Sciatic nerve (tissue), 2 donors: ENCODE results near the gene HDAC6. TPM values are rescaled to one million over a fixed set of nuclear protein-coding genes. Genes with fewer than 3 reads are reported as not detected.

Source experiments
- ATAC-seq: fragments of 200-7000 bp; cut with Tn5 transposase; one replicate; pipeline ENCODE4 v1.9.1; 2020; ENCODE audit warnings: mild to moderate bottlenecking, moderate library complexity
- DNase-seq: peaks from one replicate; pipeline ENCODE4 v3.0.0-alpha.2; 2020; ENCODE audit warnings: low spot score
- intact Hi-C: fragments of 100-400 bp; cut with DNase I; formaldehyde crosslinking; loops from one replicate; pipeline ENCODE4 v1.14.2; 2022
- total RNA-seq: library from RNA; stranded (reverse); fragmentation: NEBNext Ultra II Directional; extraction: Animal tissue kit (Norgen Biotek cat#: 25700); gene quantifications from one replicate; pipeline ENCODE4 v1.2.1, GENCODE V29; 2021
- donor health status: DM: no; HTN: no; CAD: no.
- donor health status: DM: no; HTN: no; CAD: no.

The HDAC6 gene
- total RNA-seq, 1 donor from 2014 or later: 106 TPM

- intact Hi-C loops: no loop called here
- ATAC-seq (no peak), DNase-seq (no peak)
Observed at GRCh38 chrX:48787505-48788443, 14.1 kb upstream of the HDAC6 start.

DNA sequence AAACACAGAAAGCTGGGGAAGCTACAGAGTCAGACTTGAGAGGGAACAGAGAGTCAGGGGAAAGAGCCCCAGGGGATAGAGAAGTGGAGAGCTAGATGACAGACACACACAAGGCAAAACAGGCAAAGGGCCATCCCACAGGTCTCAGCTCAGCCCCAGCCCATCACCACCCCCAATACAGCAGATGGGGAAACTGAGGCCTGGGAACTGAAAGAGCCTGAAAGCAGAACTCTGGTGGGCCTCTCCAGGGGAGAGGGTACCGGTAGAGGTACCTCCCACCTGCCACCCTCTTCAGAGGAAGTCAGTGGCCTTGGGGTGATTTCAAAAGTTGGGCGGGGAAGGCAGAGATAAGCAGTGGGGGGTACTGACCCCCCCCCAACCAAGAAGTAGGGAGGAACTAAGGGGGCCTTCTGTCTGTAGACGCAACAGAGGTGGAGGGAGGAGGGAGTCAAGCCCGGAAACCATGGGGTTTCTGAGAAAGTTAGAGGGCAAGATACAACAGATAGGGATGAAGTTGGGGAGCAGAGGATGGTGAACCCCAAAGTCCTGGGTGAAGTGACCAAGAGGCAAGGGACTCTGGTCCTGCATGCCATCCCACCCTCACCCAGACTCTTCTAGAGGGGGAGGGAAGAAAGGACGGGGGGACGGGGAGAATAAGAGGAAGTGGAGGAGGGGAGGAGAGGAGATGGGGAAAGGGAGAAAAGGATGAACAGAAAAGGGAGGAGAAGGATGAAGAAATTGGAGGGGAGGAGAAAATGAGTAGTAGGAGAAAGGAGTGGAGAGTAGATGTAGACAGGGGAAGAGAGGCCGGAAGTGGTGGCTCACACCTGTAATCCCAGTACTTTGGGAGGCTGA is 12.3 kb upstream of the HDAC6 start:
- intact Hi-C loops: no loop called here
- ATAC-seq: no peak
- DNase-seq: no peak

DNA sequence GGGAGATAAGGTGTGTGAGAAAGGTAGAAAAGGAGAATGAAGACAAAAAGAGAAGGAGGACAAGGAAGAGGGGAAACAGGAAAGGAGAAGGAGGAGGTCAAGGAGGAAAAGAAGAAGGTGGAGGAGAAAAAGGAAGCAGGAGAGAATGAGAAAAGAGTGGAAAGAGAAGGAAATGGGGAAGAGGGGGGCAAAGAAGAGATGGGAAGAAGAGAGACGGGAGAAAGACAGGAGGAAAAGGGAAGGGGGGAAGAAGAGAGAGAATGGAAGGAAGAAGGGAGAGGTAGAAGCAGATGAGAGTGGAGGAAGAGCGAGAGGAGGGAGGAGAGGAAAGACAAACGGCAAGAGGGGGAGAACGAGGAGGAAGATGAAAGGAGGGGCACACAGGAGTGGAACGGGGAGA is 11.4 kb upstream of the HDAC6 start:
- intact Hi-C loops: no loop called here
- ATAC-seq: no peak
- DNase-seq: no peak

- ATAC-seq: no peak
- DNase-seq: no peak
- intact Hi-C loops: no loop called here
Observed at GRCh38 chrX:48791063-48791820, 10.6 kb upstream of the HDAC6 start.

DNA sequence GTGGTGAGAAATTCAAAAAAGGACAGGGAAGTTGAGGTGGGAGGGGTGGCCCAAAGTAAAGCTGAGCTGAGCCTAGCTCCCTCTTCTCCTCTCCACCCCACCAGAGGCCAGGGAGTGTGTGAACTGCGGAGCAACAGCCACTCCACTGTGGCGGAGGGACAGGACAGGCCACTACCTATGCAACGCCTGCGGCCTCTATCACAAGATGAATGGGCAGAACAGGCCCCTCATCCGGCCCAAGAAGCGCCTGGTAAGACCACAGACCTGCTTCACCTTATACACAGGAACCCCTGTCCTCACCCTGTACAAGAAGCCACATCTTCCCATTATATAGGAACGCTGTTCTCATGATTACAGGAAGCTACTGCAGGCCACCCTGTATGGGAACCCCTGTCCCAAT is 9.6 kb upstream of the HDAC6 start:
- DNase-seq (no peak), ATAC-seq (no peak)
- intact Hi-C loops: no loop called here

DNA sequence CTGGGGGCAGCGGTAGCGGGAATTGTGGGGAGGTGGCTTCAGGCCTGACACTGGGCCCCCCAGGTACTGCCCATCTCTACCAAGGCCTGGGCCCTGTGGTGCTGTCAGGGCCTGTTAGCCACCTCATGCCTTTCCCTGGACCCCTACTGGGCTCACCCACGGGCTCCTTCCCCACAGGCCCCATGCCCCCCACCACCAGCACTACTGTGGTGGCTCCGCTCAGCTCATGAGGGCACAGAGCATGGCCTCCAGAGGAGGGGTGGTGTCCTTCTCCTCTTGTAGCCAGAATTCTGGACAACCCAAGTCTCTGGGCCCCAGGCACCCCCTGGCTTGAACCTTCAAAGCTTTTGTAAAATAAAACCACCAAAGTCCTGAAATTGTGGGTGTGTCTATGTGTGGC is 7.9 kb upstream of the HDAC6 start:
- intact Hi-C loops: no loop called here
- ATAC-seq: no peak
- DNase-seq: no peak

GRCh38 chrX:48794340-48794910 is 7.4 kb upstream of the HDAC6 start:
- intact Hi-C loops: no loop called here
- ATAC-seq: no peak
- DNase-seq: no peak

GRCh38 chrX:48794911-48795515 is 6.9 kb upstream of the HDAC6 start:
- intact Hi-C loops: no loop called here
- DNase-seq: no peak
- no peak for ATAC-seq

DNA sequence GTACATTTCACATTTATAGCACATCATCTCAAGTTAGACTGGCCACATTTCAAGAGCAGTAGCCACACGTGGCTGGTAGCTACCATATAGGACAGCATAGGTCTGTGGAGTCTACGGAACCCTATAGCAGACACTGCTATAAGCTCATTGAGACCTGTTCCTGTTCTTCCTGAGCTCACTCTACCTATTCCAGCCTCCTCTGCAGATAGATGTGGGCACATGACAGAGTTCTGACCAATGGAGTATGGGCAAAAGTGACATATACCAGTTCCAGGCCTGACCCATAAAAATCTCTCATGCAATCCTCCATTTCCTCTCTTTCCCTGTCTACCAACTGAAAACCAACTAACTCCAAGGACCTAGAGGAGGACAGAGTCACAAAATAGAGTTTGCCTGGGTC is 3.5 kb upstream of the HDAC6 start:
- ATAC-seq: no peak
- intact Hi-C loops: no loop called here
- DNase-seq: no peak

DNA sequence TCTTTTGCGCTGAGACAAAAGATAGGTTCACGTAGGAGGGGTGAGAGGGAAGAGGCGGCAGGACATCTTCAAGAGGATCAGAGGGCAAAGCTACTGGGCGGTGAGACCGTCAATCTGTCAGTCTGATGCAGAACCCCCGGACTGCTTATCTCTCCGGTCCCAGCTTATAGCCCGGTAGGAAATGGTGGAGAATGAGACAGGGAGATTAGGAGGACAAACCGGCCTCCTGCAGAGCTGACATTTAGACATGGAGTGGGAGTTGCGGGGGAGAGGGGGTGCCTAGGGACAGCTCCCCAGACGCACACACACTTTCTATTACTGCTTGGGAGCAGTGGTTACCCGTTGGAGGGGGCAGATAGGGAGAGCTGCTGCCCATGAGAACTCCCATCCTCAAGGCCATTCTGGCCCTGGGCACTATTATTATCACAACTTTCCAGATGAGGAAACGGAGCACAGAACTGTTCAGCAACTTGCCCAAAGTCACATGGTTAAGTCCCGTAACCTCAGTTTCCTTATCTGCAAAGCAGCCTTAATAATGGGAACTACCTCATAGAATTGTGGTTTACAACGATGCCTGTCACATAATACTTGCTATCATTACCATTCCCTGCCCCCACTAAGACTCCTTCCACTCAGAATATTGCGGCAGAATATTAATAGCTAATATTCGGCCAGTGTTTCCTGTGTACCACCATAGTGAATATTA is 1.1 kb upstream of the HDAC6 start:
- no peak for DNase-seq

GRCh38 chrX:48802089-48802904 is 430 bp downstream of the HDAC6 start:
- ATAC-seq: peak; percentile 71
- intact Hi-C loops: no loop called here
- DNase-seq: peak; percentile 88

More for the DNA sequence above, 1.1 kb upstream of the HDAC6 start:
- intact Hi-C loops: no loop called here
- ATAC-seq: no peak

- intact Hi-C loops: no loop called here
- DNase-seq: no peak
- ATAC-seq: no peak
Observed at GRCh38 chrX:48802905-48803200, 986 bp downstream of the HDAC6 start.

DNA sequence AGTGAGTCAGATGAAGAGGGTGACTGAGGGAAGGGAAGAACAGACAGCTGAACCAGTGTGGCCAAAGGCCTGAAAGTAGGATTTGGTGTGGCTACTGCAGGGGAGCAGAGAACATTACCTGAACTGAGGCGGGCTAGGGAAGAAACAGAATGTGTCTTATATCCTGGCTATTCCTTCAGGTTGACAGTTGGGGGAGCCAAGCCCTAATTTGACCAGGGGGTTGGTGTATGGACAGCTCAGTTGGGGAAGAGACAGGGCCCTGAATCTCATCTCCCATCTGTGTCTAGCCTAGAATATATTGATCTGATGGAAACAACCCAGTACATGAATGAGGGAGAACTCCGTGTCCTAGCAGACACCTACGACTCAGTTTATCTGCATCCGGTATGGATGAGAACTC is 4.2 kb downstream of the HDAC6 start:
- ATAC-seq: no peak
- no peak for DNase-seq
- intact Hi-C loops: no loop called here

DNA sequence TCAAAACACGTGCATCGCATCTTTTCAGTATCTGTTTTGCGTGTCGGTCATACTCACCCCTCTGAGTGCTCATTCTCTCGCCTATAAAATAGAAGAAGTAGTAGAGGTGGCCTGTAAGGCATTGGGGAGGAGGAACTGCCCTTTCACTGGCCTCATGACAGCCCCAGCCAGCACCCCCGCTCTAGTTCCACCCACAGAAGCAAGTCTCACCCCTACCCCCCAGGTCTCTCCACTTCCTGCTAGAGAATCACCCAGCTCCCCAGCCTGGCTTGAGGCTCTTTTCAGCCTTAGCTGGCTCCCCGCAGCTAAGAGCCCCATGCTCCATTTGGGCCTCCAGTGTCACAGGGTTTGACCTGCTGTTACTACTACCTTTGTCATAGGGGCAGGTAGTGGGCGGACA is 11.8 kb downstream of the HDAC6 start:
- no peak for DNase-seq
- no peak for ATAC-seq
- intact Hi-C loops: no loop called here

- no peak for ATAC-seq
- intact Hi-C loops: no loop called here
- no peak for DNase-seq
Observed at GRCh38 chrX:48814722-48815121, 12.9 kb downstream of the HDAC6 start.

DNA sequence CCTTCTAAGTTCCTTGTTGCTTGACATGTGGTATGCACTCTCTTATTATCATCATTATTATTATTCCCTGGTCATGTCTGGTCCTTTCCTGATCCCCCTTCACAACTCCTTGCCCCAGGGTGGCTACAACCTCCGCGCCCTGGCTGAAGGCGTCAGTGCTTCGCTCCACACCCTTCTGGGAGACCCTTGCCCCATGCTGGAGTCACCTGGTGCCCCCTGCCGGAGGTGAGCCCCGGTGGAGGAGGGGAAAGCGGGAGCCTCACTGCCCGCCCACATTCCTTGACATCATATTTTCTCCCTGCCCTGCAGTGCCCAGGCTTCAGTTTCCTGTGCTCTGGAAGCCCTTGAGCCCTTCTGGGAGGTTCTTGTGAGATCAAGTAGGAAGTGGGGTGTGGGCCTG is 13.4 kb downstream of the HDAC6 start:
- intact Hi-C loops: no loop called here
- DNase-seq (no peak), ATAC-seq (no peak)

DNA sequence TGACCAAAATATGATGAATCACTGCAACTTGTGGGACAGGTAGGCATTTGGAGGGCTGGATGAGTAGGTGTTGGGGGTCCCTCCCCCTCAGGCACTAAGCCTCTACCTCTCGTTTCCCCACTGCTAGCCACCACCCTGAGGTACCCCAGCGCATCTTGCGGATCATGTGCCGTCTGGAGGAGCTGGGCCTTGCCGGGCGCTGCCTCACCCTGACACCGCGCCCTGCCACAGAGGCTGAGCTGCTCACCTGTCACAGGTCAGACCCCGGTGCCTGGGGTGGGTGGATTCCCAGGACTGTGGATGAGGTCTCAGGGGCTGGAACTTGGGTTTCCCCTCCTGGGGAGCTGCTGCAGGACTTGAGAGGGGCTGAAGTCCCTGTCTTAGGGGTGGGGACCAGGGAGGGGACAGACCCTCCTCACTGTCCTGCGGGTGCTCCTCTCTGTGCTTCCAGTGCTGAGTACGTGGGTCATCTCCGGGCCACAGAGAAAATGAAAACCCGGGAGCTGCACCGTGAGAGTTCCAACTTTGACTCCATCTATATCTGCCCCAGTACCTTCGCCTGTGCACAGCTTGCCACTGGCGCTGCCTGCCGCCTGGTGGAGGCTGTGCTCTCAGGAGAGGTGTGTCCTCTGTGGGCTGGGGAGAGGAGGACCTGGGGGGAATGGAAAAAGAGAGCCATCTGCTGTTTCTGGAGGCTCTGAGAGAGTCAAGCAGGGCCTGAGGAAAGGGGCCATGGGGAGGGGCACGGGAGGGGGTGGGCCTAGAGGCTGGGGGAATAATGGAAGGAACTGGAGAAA is 14.3 kb downstream of the HDAC6 start:
- no peak for DNase-seq
- intact Hi-C loops: no loop called here
- ATAC-seq: no peak
